Prostate gland (tissue), 2 donors: ENCODE data around the gene MAP4K2. TPM values are rescaled to one million over a fixed set of nuclear protein-coding genes. Genes with fewer than 3 reads are reported as not detected.

Experiments
- DNase-seq: peaks from one replicate; pipeline ENCODE4 v3.0.0-alpha.2; 2019; ENCODE audit warnings: low spot score
- H3K27ac ChIP-seq, 2 donors: fragments of 200-600 bp; sonication (generic); 2 replicates each; pipeline ENCODE4 v1.5.1; 2017 to 2019
- H3K27me3 ChIP-seq: fragments of 200-600 bp; sonication (generic); replicated peaks from 2 replicates; pipeline ENCODE4 v1.5.1; 2019; ENCODE audit not compliant: insufficient read depth
- H3K36me3 ChIP-seq, 2 donors: fragments of 200-600 bp; sonication (generic); 1 replicate in 1 of 2; 2 replicates in 1 of 2; pipeline versions ENCODE4 v1.5.1 to v1.8.1; 2017 to 2019
- H3K4me1 ChIP-seq: fragments of 200-600 bp; sonication (generic); replicated peaks from 2 replicates; pipeline ENCODE4 v1.5.1; 2019
- H3K4me3 ChIP-seq, 2 donors: fragments of 200-600 bp; sonication (generic); 2 replicates each; pipeline ENCODE4 v1.5.1; 2017 to 2019
- H3K9me3 ChIP-seq: fragments of 200-600 bp; sonication (generic); 2 replicates; pipeline ENCODE4 v1.5.1; 2017
- POLR2A ChIP-seq: fragments of 450-650 bp; IDR thresholded peaks from one replicate; pipeline ENCODE4 v1.6.1; 2016; ENCODE audit warnings: antibody characterized with exemption, mild to moderate bottlenecking
- POLR2AphosphoS5 ChIP-seq: sonication (generic); formaldehyde crosslinking; IDR thresholded peaks from one replicate; pipeline ENCODE4 v1.6.1; 2017; ENCODE audit warnings: antibody characterized with exemption
- WGBS: methylation state at CpG from one replicate; pipeline ENCODE4 v1.1.5; 2018; 5-methylcytosine and 5-hydroxymethylcytosine counted together
- intact Hi-C: fragments of 100-400 bp; cut with DNase I; formaldehyde crosslinking; loops from one replicate; pipeline ENCODE4 v1.14.2; 2022
- total RNA-seq, 2 donors: library from RNA; depleted of rRNA; stranded (reverse); fragments of >200 nt; gene quantifications; one replicate each; pipeline ENCODE4 v1.1.0, GENCODE V29; 2016
- TF ChIP-seq, protein P1 (sequence below), 4 experiments: fragments of 200-600 bp in 2 of 4; fragments of 450-650 bp in 2 of 4; sonication (generic) in 2 of 4; IDR thresholded peaks; 1 replicate in 3 of 4; 2 replicates in 1 of 4; pipeline ENCODE4 v1.5.1; 2016 to 2019; ENCODE audit warnings: antibody characterized with exemption in 4 of 4, mild to moderate bottlenecking in 2 of 4, moderate library complexity in 2 of 4

Gene MAP4K2
- total RNA-seq: 10 to 100 TPM; 10.7 to 35.8 TPM

DNA sequence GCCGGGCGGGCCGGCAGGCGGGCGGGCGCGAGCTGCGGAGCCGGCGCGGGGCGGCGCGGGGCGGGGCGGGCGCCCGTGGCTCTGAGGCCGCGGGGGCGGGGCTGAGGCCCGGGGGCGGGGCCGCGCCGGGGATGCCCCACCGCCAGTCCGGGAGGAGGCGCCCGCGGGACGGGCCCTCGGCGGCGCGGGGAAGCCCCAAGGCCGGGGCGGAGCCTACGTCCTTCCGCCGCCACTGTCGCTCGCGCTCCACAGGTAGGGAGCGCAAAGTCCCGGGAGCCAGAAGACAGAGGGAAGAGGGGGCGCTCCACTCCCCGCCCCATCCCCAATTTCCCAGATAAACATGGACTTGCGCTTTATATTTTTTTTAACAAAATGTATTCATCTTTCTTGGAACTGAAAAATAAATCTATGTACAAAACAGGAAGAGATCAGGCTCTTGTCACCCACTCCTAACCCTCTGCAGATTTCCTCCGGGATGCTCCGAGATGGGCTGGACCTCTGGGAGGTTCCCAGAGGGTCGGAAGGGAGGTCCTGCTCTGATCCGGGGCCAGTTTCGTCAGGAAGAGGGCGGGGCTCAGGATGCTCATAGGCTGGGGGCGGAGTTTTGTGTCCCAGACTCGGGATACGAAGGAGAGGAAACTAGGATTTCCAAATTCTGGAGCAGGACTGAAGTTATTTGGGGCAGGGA, at the start of gene MAP4K2:
TSS of gene MAP4K2 (minus strand) at position 57 of the 688 bp plus-strand sequence. CDS start 65 bp downstream, outside the sequence.
- Histone ChIP-seq H3K4me3 (peak within 1 kb of the TSS; percentile 57 to 58), H3K27me3 (no peaks in the 10 kb centered on the region), H3K27ac (peak within 1 kb of the TSS; percentile 83 to 90), H3K4me1 (peaks cover 7% of the 10 kb centered on the region), H3K36me3 (peaks cover 0 to 4% of the 10 kb centered on the region in 2 donors), H3K9me3 (no peaks in the 10 kb centered on the region)
- intact Hi-C loops: loop anchor here (2.0 kb wide), 1 partner anchor 29 kb away; no protein-coding TSS in a partner anchor
- TF ChIP-seq, protein P1, sequence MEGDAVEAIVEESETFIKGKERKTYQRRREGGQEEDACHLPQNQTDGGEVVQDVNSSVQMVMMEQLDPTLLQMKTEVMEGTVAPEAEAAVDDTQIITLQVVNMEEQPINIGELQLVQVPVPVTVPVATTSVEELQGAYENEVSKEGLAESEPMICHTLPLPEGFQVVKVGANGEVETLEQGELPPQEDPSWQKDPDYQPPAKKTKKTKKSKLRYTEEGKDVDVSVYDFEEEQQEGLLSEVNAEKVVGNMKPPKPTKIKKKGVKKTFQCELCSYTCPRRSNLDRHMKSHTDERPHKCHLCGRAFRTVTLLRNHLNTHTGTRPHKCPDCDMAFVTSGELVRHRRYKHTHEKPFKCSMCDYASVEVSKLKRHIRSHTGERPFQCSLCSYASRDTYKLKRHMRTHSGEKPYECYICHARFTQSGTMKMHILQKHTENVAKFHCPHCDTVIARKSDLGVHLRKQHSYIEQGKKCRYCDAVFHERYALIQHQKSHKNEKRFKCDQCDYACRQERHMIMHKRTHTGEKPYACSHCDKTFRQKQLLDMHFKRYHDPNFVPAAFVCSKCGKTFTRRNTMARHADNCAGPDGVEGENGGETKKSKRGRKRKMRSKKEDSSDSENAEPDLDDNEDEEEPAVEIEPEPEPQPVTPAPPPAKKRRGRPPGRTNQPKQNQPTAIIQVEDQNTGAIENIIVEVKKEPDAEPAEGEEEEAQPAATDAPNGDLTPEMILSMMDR (IDR thresholded peaks at IDR 0.05): peak in 1 of 4 experiments; percentile 40
- TF ChIP-seq POLR2AphosphoS5: peak; percentile 43
- TF ChIP-seq POLR2A: no peak
- DNase-seq: peak; percentile 87
- under 1% methylated on average over 40 of the region's 58 CpGs for WGBS

DNA sequence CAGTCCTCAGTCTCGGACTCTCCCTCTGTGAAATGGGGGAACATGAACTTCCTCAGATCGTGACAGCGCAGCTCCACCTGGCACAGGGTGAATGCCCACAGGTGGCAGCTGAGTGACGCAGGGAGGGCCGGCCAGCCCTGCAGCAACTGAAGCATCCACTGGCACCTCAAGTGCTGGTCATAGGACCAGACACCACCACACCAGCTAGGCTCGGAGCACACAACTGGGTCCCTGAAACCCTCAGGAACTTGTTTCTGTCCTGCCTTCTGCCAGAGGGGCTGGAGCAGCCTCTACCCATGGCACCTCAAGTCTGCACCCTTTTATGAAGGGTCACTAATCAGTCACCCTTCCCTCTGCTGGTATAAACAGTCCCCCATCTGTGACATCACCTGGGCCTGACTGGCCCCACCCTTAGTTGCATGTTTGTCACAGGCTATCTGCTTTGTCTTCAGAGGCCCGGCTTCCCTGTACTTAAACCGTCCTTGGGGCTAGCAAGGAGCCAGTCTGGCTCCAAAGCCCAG, 48.9 kb upstream of the MAP4K2 start:
- Histone ChIP-seq H3K4me3 (no peak overlapping the region), H3K27me3 (no peaks in the 10 kb centered on the region), H3K27ac (no peak overlapping the region), H3K36me3 (peaks cover 0 to 3% of the 10 kb centered on the region in 2 donors), H3K4me1 (no peaks in the 10 kb centered on the region), H3K9me3 (no peaks in the 10 kb centered on the region)
- intact Hi-C loops: loop anchor here (10.0 kb wide), 1 partner anchor 263 kb away; the partner anchor contains the start of genes TM7SF2 and ZNHIT2
- no peak for DNase-seq
- 86% methylated on average over 8 of the region's 8 CpGs for WGBS
- TF ChIP-seq POLR2A: no peak
- TF ChIP-seq, protein P1 (IDR thresholded peaks at IDR 0.05): no peak
- no peak for TF ChIP-seq POLR2AphosphoS5

DNA sequence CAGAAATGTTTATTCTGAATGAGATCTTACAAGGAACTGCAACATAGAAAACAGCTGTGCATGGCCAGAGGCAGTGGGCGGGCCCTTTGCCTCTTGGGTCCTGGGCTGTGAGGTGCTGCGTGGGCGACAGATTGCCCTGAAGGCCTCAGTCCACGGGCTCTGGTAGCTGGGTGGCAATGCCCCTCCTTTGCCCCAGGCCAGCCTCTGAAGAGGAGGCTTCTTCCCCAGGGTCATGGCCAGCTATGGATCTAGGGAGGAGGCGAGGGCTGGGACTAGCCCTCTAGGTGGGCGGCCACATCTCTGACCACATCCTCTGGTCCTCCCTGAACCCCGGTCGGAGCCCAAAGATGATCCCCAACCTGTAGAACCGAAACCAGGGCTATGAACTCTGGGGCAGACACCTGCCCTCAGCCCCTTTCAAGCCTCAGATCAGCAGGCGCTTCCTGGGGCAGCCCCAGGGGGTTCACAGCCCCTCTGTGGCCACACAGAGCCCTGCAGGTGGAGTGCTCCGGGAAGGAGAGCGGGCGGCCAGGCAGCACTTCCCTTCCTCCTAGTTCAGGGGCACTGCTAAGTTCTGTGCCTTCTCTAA, 48.1 kb upstream of the MAP4K2 start:
- TF ChIP-seq, protein P1 (IDR thresholded peaks at IDR 0.05): no peak
- TF ChIP-seq POLR2AphosphoS5 (no peak), POLR2A (no peak)
- H3K27me3 ChIP-seq: no peaks in the 10 kb centered on the region
- H3K4me3 ChIP-seq: no peak overlapping the region
- H3K4me1 ChIP-seq: no peaks in the 10 kb centered on the region
- intact Hi-C loops: loop anchor here (10.0 kb wide), 1 partner anchor 264 kb away; the partner anchor contains the start of genes TM7SF2 and ZNHIT2
- DNase-seq: no peak
- H3K36me3 ChIP-seq: peaks cover 0 to 3% of the 10 kb centered on the region in 2 donors
- H3K9me3 ChIP-seq: no peaks in the 10 kb centered on the region
- H3K27ac ChIP-seq: no peak overlapping the region
- WGBS: 63% methylated on average over 13 of the region's 13 CpGs

DNA sequence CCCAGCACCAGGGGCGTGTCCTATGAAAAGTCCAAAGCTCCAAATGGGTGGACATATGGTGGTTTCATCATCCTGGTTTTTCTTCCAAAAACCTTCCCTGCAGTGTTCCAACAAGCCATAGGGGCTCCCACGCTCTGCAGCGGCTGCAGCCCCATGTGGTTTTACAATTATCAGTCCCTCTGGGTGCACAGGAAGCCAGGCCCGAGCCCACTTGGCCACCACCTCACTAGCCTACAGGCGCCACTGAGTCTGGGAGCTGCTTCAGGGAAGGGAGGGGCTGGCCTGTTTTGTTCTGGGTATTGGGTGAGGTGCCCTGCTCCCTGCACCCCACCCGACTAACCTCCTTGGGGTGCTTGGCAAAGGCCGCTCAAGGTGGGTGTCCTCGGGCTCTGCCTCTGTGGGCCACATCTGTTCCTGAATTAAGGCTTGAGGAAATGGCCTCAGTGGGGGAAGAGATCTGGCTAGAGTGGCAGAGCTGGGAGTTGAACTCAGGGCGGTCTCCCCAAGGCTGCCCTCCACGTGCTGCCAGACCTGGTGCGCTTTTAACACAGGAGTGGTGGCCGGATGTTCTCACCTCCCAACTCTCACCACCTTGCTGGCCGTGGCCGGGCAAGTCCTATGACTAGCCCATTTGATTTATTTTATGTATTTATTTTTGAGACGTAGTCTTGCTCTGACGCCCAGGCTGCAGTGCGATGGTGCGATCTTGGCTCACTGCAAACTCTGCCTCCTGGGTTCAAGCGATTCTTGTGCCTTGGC, 46.8 kb upstream of the MAP4K2 start:
- no peaks in the 10 kb centered on the region for H3K27me3 ChIP-seq
- intact Hi-C loops: loop anchor here (5.0 to 10.0 kb wide), 2 partner anchors 148 to 265 kb away; partner anchors contain the start of genes BATF2, TM7SF2 and ZNHIT2
- H3K4me3 ChIP-seq: no peak overlapping the region
- no peaks in the 10 kb centered on the region for H3K9me3 ChIP-seq
- H3K36me3 ChIP-seq: peaks cover 0 to 3% of the 10 kb centered on the region in 2 donors
- TF ChIP-seq, protein P1 (IDR thresholded peaks at IDR 0.05): no peak
- TF ChIP-seq POLR2AphosphoS5 (no peak), POLR2A (no peak)
- DNase-seq: no peak
- 73% methylated on average over 19 of the region's 19 CpGs for WGBS
- H3K4me1 ChIP-seq: no peaks in the 10 kb centered on the region
- H3K27ac ChIP-seq: no peak overlapping the region
